H1 (cell line): ENCODE data around the gene TMEM147. TPM values are rescaled to one million over a fixed set of nuclear protein-coding genes. Genes with fewer than 3 reads are reported as not detected.

ENCODE experiments used
- CTCF ChIA-PET: fragments of 300-600 bp; sonication (Branson Sonifier 250); formaldehyde crosslinking; loops from one replicate; lab custom pipeline; 2021; ENCODE audit not compliant: partially characterized antibody; lab: Charles Lee
- POLR2A ChIA-PET: fragments of 300-600 bp; sonication (Branson Sonifier 250); formaldehyde crosslinking; loops from one replicate; lab custom pipeline; 2021; ENCODE audit warnings: inconsistent platforms; ENCODE audit not compliant: partially characterized antibody; lab: Charles Lee
- DNase-seq, 2 experiments: peaks; one replicate each; pipeline versions ENCODE4 v3.0.0 to v3.0.0-alpha.2; 2010 to 2022; ENCODE audit warnings: low spot score in 2 of 2, low read depth in 1 of 2, mixed read lengths in 1 of 2
- FAIRE-seq: peaks from 2 replicates; lab custom pipeline; 2011; peaks lifted over from hg19 to GRCh38; lab: Jason Lieb, UNC
- H2AFZ ChIP-seq: 2 replicates; pipeline ENCODE4 v1.8.1; 2012; ENCODE audit warnings: low read length, inconsistent platforms
- H2AK5ac ChIP-seq: 2 replicates; pipeline ENCODE4 v1.6.1; 2013; ENCODE audit warnings: low read depth, low read length
- H2BK120ac ChIP-seq: replicated peaks from 2 replicates; pipeline ENCODE3; 2013; ENCODE audit warnings: low read depth, low read length, inconsistent platforms
- H2BK12ac ChIP-seq: 2 replicates; pipeline ENCODE4 v1.6.1; 2013; ENCODE audit warnings: low read depth, low read length
- H2BK15ac ChIP-seq: 2 replicates; pipeline ENCODE4 v1.6.1; 2013; ENCODE audit warnings: low read length
- H2BK20ac ChIP-seq: 2 replicates; pipeline ENCODE4 v1.6.1; 2013; ENCODE audit warnings: low read length
- H2BK5ac ChIP-seq: 2 replicates; pipeline ENCODE4 v1.6.1; 2013; ENCODE audit warnings: low read depth, low read length
- H3K14ac ChIP-seq: 2 replicates; pipeline ENCODE4 v1.6.1; 2013; ENCODE audit warnings: inconsistent platforms; ENCODE audit not compliant: insufficient read length
- H3K18ac ChIP-seq: 2 replicates; pipeline ENCODE4 v1.6.1; 2013; ENCODE audit warnings: low read length; ENCODE audit errors: extremely low read depth
- H3K23ac ChIP-seq: 2 replicates; pipeline ENCODE4 v1.6.1; 2013; ENCODE audit warnings: inconsistent platforms; ENCODE audit not compliant: insufficient read length
- H3K23me2 ChIP-seq: 2 replicates; pipeline ENCODE4 v1.6.1; 2013; ENCODE audit warnings: low read depth, low read length
- H3K27ac ChIP-seq: 2 replicates; pipeline ENCODE4 v1.6.1; 2011; ENCODE audit warnings: low read depth, low read length, inconsistent platforms
- H3K27me3 ChIP-seq, 4 experiments: replicated peaks in 1 of 4; 1 replicate in 1 of 4; 2 replicates in 3 of 4; pipeline versions ENCODE4 v1.6.1 to v1.8.1; 2011 to 2013; ENCODE audit warnings: low read length in 3 of 4, mild to moderate bottlenecking in 3 of 4, inconsistent platforms in 2 of 4, mixed read lengths in 2 of 4, moderate library complexity in 1 of 4; ENCODE audit not compliant: control insufficient read depth in 3 of 4, insufficient read depth in 3 of 4; ENCODE audit errors: extremely low read depth in 1 of 4
- H3K36me3 ChIP-seq, 4 experiments: 2 replicates each; pipeline versions ENCODE4 v1.6.1 to v1.8.1; 2011 to 2013; ENCODE audit warnings: mild to moderate bottlenecking in 4 of 4, low read length in 3 of 4, moderate library complexity in 2 of 4, control low read depth in 1 of 4, inconsistent platforms in 1 of 4; ENCODE audit not compliant: insufficient read depth in 4 of 4, control insufficient read depth in 2 of 4
- H3K4ac ChIP-seq: replicated peaks from 2 replicates; pipeline ENCODE3; 2013; ENCODE audit warnings: low read length, low read depth, mixed read lengths, inconsistent platforms; ENCODE audit not compliant: insufficient read length
- H3K4me1 ChIP-seq, 4 experiments: replicated peaks in 1 of 4; 1 replicate in 1 of 4; 2 replicates in 3 of 4; pipeline versions ENCODE4 v1.6.1 to v1.8.1; 2011 to 2013; ENCODE audit warnings: low read length in 3 of 4, inconsistent platforms in 2 of 4, mixed read lengths in 1 of 4; ENCODE audit not compliant: insufficient read depth in 4 of 4, control insufficient read depth in 3 of 4
- H3K4me2 ChIP-seq, 2 experiments: 2 replicates each; pipeline versions ENCODE4 v1.6.1 to v1.8.1; 2011 to 2013; ENCODE audit warnings: low read depth in 2 of 2, low read length in 2 of 2, control low read depth in 1 of 2, inconsistent platforms in 1 of 2, mild to moderate bottlenecking in 1 of 2; ENCODE audit not compliant: insufficient read depth in 1 of 2
- H3K4me3 ChIP-seq, 4 experiments: fragments of 200-600, 300-600 bp in 1 of 4; sonication (generic), shearing (Covaris generic), sonication (Bioruptor Twin) in 1 of 4; 2 replicates each; pipeline versions ENCODE4 v1.5.1 to v1.8.1; 2011 to 2016; ENCODE audit warnings: low read length in 4 of 4, low read depth in 3 of 4, control low read depth in 2 of 4, inconsistent platforms in 2 of 4, mild to moderate bottlenecking in 2 of 4, mixed read lengths in 1 of 4, moderate library complexity in 1 of 4; ENCODE audit not compliant: insufficient read depth in 2 of 4; ENCODE audit errors: extremely low read depth in 1 of 4
- H3K56ac ChIP-seq: replicated peaks from 2 replicates; pipeline ENCODE3; 2013; ENCODE audit warnings: low read depth, mild to moderate bottlenecking, mixed read lengths, low read length, inconsistent platforms; ENCODE audit not compliant: insufficient read length
- H3K79me1 ChIP-seq: 2 replicates; pipeline ENCODE4 v1.6.1; 2013; ENCODE audit warnings: low read depth, low read length, control low read depth
- H3K79me2 ChIP-seq, 2 experiments: 2 replicates each; pipeline versions ENCODE4 v1.6.1 to v1.8.1; 2012 to 2013; ENCODE audit warnings: low read length in 2 of 2, mild to moderate bottlenecking in 2 of 2, inconsistent platforms in 1 of 2; ENCODE audit not compliant: insufficient read depth in 2 of 2, control insufficient read depth in 1 of 2
- H3K9ac ChIP-seq, 4 experiments: replicated peaks in 1 of 4; 1 replicate in 1 of 4; 2 replicates in 3 of 4; pipeline versions ENCODE4 v1.6.1 to v1.8.1; 2011 to 2013; ENCODE audit warnings: low read depth in 3 of 4, low read length in 3 of 4, control low read depth in 2 of 4, mild to moderate bottlenecking in 2 of 4, moderate library complexity in 2 of 4, inconsistent platforms in 1 of 4; ENCODE audit errors: extremely low read depth in 1 of 4
- H3K9me3 ChIP-seq, 2 experiments: 2 replicates each; pipeline versions ENCODE4 v1.6.1 to v1.8.1; 2012 to 2013; ENCODE audit warnings: mild to moderate bottlenecking in 2 of 2, moderate library complexity in 2 of 2, control low read depth in 1 of 2, inconsistent platforms in 1 of 2, low read depth in 1 of 2, low read length in 1 of 2, mixed read lengths in 1 of 2; ENCODE audit not compliant: insufficient read depth in 2 of 2
- H4K20me1 ChIP-seq, 2 experiments: replicated peaks in 1 of 2; 2 replicates each; pipeline versions ENCODE3 to v1.8.1; 2011 to 2013; ENCODE audit warnings: inconsistent platforms in 2 of 2, low read length in 2 of 2, mild to moderate bottlenecking in 1 of 2; ENCODE audit not compliant: insufficient read depth in 2 of 2, control insufficient read depth in 1 of 2
- H4K5ac ChIP-seq: 2 replicates; pipeline ENCODE4 v1.6.1; 2013; ENCODE audit warnings: low read length, low read depth, mixed read lengths, inconsistent platforms; ENCODE audit not compliant: insufficient read length
- H4K8ac ChIP-seq: 2 replicates; pipeline ENCODE4 v1.8.0; 2013; ENCODE audit warnings: mild to moderate bottlenecking, moderate library complexity, low read length, inconsistent platforms; ENCODE audit not compliant: insufficient read depth; ENCODE audit errors: extremely low read depth
- H4K91ac ChIP-seq: replicated peaks from 2 replicates; pipeline ENCODE3; 2013; ENCODE audit warnings: low read length, mixed read lengths, inconsistent platforms; ENCODE audit not compliant: insufficient read length
- POLR2A ChIP-seq, 2 experiments: IDR thresholded peaks; 1 replicate in 1 of 2; 2 replicates in 1 of 2; pipeline ENCODE4 v1.6.1; 2011; ENCODE audit warnings: low read depth in 2 of 2, low read length in 2 of 2, mild to moderate bottlenecking in 2 of 2; ENCODE audit errors: control extremely low read depth in 1 of 2
- POLR2AphosphoS5 ChIP-seq: IDR thresholded peaks from 2 replicates; pipeline ENCODE4 v1.6.1; 2011; ENCODE audit warnings: low read depth, low read length
- TEAD4 ChIP-seq: IDR thresholded peaks from 2 replicates; pipeline ENCODE4 v1.6.1; 2012; ENCODE audit warnings: low read depth, low read length, inconsistent platforms, mixed read lengths
- WGBS, 2 experiments: shearing (Covaris generic) in 1 of 2; methylation state at CpG; one replicate each; pipeline versions ENCODE4 v1.1.6 to v1.1.7; 2013 to 2015; ENCODE audit warnings: low lambda C conversion rate in 2 of 2, mixed read lengths in 2 of 2, inconsistent platforms in 1 of 2, low coverage in 1 of 2, missing lambda C conversion rate in 1 of 2; ENCODE audit not compliant: insufficient replicate concordance in 2 of 2, insufficient coverage in 1 of 2, insufficient read length in 1 of 2; ENCODE audit errors: extremely low coverage in 1 of 2, missing lambda C conversion rate in 1 of 2; 5-methylcytosine and 5-hydroxymethylcytosine counted together
- polyA plus RNA-seq, 7 experiments: library from polyadenylated mRNA; depleted of rRNA in 3 of 7; stranded (reverse) in 5 of 7; unstranded in 2 of 7; fragments of >200 nt in 5 of 7; fragments of 200-250 nt in 2 of 7; gene quantifications; 1 replicate in 5 of 7; 2 replicates in 1 of 7; 4 replicates in 1 of 7; pipeline versions ENCODE4 v1.2.1 to v1.2.3, GENCODE V29; 2011 to 2013; ENCODE audit warnings: missing spikeins in 2 of 7, mixed read lengths in 2 of 7
- total RNA-seq: library from RNA; stranded (reverse); fragmentation: NEBNext Ultra II Directional; extraction: Animal tissue kit (Norgen Biotek cat#: 25700); gene quantifications from 2 replicates; pipeline ENCODE4 v1.2.1, GENCODE V29; 2021

TMEM147 gene
- total and polyA plus RNA-seq, 2 of the 8 experiments (the other 6 are each of a cell fraction or from before 2014, with no cell fraction given), result 159 to 418 TPM

- Histone ChIP-seq H3K4ac (no peak overlapping the region), H3K14ac (no peak overlapping the region), H3K23ac (no peak overlapping the region), H4K91ac (no peak overlapping the region), H3K79me1 (peaks cover 2% of the 10 kb centered on the region; the same call in 1 of the 2 replicates), H2BK5ac (no peak overlapping the region), H3K9me3 (no peaks in the 10 kb centered on the region), H2BK120ac (no peak overlapping the region), H3K9ac (no peak overlapping the region), H3K27ac (no peak overlapping the region), H3K18ac (no peak overlapping the region), H2BK20ac (no peak overlapping the region), H3K56ac (no peak overlapping the region), H3K36me3 (peaks cover 14 to 43% (median 29%) of the 10 kb centered on the region in 4 experiments), H4K8ac (no peak overlapping the region), H2AFZ (no peak overlapping the region), H2BK12ac (no peak overlapping the region), H3K4me3 (peak overlapping the region in 1 of 4 experiments; percentile 89; a peak in 1 of 8 replicates), H3K79me2 (peaks cover 0 to 34% of the 10 kb centered on the region in 2 experiments; a peak in 2 of 4 replicates), H3K4me1 (peaks cover 0 to 7% (median 7%) of the 10 kb centered on the region in 4 experiments; a peak in 6 of 7 replicates), H4K20me1 (peaks cover 0 to 5% of the 10 kb centered on the region in 2 experiments), H3K23me2 (peaks cover 9% of the 10 kb centered on the region), H2AK5ac (no peak overlapping the region), H2BK15ac (no peak overlapping the region), H3K27me3 (peaks cover 0 to 5% (median 2%) of the 10 kb centered on the region in 4 experiments; a peak in 2 of 7 replicates), H3K4me2 (peak overlapping the region in 1 of 2 experiments; percentile 86; a peak in 1 of 4 replicates), H4K5ac (no peak overlapping the region)
- TF ChIP-seq POLR2A (IDR thresholded peaks at IDR 0.05; ENCODE audit: control extremely low read depth in 1 of 2, low read depth in 2 of 2, low read length in 2 of 2) (peak in 1 of 2 experiments; percentile 34; a peak in 1 of 3 replicates), TEAD4 (no peak), POLR2AphosphoS5 (peak; percentile 43; the same call in 1 of the 2 replicates)
- DNase-seq (no peak), FAIRE-seq (no peak)
- ChIA-PET CTCF (interaction anchor here (0.9 to 2.3 kb wide), 8 partner anchors 10 to 201 kb away, joined by 3 to 10 read pairs (median 4); no protein-coding TSS in a partner anchor), POLR2A (interaction anchor here (1.0 to 7.4 kb wide), 8 partner anchors 11 to 131 kb away, joined by 3 to 110 read pairs (median 22); partner anchors contain the start of genes KRTDAP and TMEM147)
- WGBS, 2 experiments, result 91% methylated on average over 11 of the region's 11 CpGs; no CpG with 5 or more reads in 1 of the 2 experiments
These were observed 37.9 kb upstream of the TMEM147 start for GRCh38 chr19:35507561-35507960.
